HG03558 (cell line): ENCODE data around the gene FHL3.

Experiments used
- ATAC-seq: cut with Tn5 transposase; IDR thresholded peaks from one replicate; pipeline ENCODE4 v1.9.1; 2021; ENCODE audit warnings: moderate number of reproducible peaks; ENCODE audit not compliant: unreplicated experiment; ENCODE audit errors: extremely low read depth

FHL3 gene

GRCh38 chr1:38005195-38006007, at the start of gene FHL3:
Gene FHL3 (minus strand): TSS chr1:38005514. CDS start chr1:37999412, 6,102 bp downstream.
- no peak for ATAC-seq

DNA sequence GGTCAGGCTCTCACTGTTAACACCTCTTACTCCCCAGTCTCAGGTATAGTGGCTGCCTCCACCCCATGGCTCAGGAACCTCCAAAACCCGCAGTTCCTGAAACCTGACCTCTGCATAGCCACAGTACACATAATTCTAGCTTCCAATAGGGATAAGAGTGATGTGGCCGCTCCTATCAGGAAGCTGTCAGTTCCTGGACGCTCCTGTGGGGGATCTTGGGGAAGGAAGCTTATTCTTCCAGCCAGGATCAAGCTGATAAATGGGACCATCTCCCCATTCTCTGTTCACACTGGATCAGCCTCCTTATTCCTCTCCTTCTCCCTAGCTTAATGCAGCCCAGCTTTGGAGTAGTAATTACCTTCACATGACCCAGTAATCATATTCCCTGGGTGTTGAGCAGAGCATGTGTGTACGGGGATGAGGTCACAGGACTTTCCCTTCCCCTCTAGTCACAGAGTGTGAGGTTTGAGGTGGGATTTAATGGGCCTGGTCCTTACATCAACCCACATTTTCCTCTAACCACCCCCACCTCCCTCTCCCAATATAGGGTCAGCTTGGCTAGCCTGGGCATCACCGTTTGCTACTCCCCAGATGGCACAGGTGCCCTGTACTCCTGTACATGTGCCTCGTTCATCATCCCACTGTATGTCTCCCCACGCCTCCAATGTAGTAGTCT, 48.2 kb upstream of the FHL3 start:
- ATAC-seq, result no peak

GRCh38 chr1:38052750-38053415, 47.6 kb upstream of the FHL3 start:
- no peak for ATAC-seq

DNA sequence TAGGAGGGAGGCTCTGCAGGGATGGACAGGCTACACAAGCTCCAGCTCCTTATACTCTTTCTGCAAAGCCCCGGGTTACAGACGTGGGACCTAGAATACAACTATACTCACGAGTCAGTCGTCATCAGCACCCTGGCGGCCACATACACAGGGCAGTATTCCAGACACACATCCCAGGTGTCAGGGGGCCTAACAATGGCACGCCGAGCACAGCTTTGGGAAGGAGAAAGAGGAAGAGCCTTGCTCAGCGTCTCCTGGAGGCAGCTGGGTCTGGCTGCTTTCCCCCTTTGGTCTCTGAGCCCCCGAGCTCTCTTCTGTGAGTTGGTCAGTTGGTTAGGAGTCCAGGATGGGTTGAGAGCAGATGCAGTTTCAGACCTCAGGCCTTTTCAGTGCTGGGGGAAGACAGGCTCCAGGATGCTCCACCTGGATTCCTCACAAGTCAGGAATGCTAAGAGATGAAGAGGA, 45.8 kb upstream of the FHL3 start:
- no peak for ATAC-seq

DNA sequence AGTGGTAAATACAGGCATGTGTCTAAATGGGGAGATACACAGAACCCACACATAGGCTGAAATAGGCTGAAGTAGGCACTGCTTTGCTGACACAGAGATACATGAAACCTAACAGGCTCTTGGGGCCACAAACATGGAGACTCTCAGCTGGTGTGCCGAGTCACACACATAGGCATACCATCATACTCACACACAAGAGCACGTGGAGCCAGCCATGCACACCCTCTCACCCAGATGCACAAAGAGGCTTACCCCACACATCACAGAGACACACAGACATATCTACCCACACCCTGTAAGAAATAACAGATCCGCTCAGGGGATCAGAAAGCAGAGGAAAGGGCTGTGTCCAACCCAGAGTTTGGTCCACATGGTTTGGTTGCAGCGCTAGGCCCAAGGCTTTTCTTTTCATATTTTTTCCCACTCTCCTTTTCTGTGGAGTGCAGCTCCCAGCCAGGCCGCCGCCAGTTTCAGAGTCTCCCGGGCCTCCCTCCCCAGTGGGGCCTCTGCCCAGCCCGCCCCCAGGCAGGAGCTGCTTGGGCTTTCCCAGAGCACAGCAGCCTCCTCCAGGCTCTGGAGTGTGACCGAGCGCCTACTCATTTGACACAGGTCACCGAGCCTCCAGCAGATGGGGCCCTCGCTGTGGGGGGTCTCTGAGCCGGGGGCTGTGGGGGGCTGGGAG, 45.2 kb upstream of the FHL3 start:
- no peak for ATAC-seq

DNA sequence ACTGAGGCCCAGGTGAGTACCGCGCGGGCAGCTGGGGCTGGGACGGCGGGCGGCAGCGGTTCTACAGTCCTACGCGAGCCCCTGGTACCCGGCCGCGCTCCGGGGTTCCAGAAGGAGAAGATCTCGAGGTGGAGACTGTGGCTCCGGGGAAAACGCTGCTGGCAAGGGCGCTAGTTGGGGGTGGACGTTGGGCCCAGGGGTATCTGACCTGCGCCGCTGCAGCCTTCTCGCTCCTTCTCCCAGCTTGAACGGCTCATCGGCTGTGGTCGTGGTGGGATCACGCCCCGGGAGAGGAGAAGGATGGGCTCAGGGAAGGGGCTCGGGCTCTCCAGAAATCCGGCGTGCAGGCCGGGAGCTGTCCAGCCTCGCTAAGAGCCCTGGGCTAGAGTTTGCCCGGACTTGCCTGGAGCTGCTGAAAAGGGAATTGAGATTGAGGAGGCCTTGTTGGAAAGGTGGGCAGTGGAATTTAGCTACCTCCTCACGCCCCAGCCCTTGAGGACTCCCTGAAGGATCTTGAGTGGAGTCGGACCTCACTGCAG, 42.4 kb upstream of the FHL3 start:
- no peak for ATAC-seq

- peak; percentile 32 for ATAC-seq
Measured at GRCh38 chr1:38046884-38047602, 41.7 kb upstream of the FHL3 start.

DNA sequence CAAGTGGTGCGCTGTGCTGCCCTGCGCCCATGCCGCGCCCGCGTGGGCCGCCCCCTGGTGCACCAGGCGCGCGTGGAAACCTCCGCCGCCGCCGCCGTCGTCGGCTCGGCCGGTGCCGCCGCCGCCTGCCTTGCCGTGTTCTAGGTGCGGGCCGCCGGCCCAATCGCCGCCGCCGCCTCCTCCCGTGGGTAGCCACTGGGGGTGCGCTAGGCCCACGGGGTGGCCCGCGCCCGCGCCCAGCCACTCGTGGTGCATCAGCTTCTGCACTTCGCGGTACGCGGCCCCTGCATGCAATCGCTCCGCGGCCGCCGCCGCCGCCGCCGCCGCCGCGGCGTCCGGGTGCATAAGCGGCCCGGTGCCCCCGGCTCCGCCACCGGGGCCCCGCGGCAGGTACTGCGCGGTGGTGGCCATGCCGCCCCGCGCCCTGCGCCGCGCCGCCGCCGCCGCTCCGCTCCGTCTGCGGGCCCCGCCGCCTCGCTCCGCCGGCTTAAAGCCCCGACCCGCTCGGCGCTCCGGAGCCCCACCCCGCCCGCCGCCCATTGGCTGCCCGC, 41.1 kb upstream of the FHL3 start, which contains the start of gene POU3F1:
TSS of gene POU3F1 (minus strand) at position 461 of the 551 bp plus-strand sequence. CDS start at position 411, 50 bp downstream.
- peak; percentile 25 for ATAC-seq

DNA sequence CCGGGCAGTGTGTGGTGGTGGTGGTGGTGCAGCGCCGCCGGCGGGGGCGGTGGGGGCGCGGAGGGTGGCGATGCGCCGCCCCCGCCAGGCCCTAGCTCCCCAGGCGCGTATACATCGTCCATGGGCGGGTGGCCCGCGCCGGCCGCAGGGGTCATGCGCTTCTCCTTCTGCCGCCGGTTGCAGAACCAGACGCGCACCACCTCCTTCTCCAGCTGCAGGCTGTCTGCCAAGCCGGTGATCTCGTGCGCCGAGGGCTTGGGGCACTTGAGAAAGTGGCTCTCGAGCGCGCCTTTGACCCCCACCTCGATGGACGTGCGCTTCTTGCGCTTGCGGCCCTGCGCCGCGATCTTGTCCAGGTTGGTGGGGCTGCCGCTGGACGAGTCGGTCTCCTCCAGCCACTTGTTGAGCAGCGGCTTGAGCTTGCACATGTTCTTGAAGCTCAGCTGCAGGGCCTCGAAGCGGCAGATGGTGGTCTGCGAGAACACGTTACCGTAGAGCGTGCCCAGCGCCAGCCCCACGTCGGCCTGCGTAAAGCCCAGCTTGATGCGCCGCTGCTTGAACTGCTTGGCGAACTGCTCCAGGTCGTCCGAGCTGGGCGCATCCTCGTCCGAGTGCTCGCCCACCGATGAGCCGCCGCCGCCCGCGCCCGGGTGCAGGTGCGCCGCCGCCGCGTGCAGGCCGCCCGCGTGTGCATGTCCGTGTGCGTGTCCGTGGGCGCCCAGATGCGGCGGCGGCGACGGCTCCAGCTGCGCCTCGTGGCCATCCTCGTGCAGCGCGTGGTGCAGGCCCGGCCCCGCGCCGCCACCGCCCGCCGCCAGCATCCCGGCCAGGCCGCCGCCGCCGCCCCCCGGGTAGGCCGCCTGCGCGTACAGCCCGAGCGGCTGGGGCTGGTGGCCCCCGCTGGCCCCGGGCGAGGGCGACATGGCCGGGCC, 40.4 kb upstream of the FHL3 start:
- ATAC-seq, result no peak

DNA sequence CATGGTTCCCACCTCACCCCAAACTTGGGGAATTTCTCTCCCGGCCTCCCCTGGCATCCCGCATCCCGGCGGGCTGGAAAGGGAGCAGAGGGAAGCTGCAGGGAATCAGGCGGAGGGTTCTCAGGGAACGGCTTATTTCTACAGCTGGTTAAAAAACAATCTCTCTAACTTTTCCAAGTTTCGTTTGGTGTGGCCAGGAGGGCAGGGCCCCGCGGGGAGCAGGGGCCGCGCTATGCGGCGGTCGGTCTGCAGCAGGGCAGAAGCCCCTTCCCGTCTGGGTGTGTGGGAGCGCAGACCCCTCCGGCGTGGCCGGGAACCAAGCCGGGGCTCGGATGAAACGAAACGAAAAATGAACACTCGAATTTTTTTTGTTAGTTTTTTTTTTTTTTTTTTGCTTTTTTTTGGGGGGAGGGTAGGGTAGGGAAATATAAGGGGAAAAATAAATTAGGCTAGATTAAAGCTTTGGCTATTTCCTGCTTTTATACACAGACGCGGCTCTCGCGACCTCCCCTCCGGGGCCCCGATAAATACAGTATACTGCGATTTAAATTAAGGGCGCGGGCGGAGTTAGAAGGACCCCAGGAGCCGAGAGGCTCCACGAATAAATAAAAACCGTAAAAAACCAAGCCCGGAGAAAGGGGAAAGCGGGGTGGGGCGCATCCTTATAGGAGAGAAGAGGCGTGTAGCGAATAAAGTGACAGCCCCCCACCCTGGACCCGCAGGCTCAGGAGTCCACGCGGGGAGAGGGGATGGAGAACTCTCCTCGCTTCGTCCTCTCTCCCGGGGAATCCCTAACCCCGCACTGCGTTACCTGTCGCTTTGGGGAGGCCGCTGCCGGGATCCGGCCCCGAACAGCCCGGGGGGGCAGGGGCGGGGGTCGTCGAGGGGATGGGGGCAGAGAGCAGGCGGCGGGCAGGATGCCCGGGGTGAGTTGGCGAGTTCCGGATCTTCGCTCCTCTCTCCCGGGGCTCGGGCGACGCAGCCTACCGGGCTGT, 39.2 kb upstream of the FHL3 start:
- ATAC-seq, result no peak

GRCh38 chr1:38043036-38043747, 37.9 kb upstream of the FHL3 start:
- no peak for ATAC-seq

GRCh38 chr1:38041936-38042834, 36.9 kb upstream of the FHL3 start:
- ATAC-seq, result no peak

- ATAC-seq, result no peak
Measured at GRCh38 chr1:38039331-38040088, 34.2 kb upstream of the FHL3 start.

GRCh38 chr1:38038861-38039260, 33.5 kb upstream of the FHL3 start:
- ATAC-seq, result no peak
